Endodermal cell (in vitro differentiated cells): Measurements from ENCODE around the gene ST8SIA5. TPM values are rescaled to one million over a fixed set of nuclear protein-coding genes. Genes with fewer than 3 reads are reported as not detected.

Experiments used
- DNase-seq: peaks from one replicate; pipeline ENCODE4 v3.0.0-alpha.2; 2017
- H3K27ac ChIP-seq: 2 replicates; pipeline ENCODE4 v1.5.1; 2013; ENCODE audit warnings: mild to moderate bottlenecking, low read depth, low read length, moderate library complexity
- H3K27me3 ChIP-seq: 2 replicates; pipeline ENCODE4 v1.6.1; 2013; ENCODE audit warnings: mild to moderate bottlenecking, low read length, moderate library complexity; ENCODE audit not compliant: insufficient read depth, control insufficient read depth, poor library complexity, severe bottlenecking
- H3K36me3 ChIP-seq: 2 replicates; pipeline ENCODE4 v1.7.0; 2013; ENCODE audit warnings: mild to moderate bottlenecking, low read length, moderate library complexity; ENCODE audit not compliant: control insufficient read depth, insufficient read depth
- H3K4me1 ChIP-seq: one replicate; pipeline ENCODE4 v1.7.0; 2013; ENCODE audit warnings: low read length; ENCODE audit not compliant: control insufficient read depth, insufficient read depth
- H3K4me3 ChIP-seq: 2 replicates; pipeline ENCODE4 v1.5.1; 2013; ENCODE audit warnings: mild to moderate bottlenecking, low read length, moderate library complexity
- H3K9ac ChIP-seq: 2 replicates; pipeline ENCODE4 v1.6.1; 2013; ENCODE audit warnings: mild to moderate bottlenecking, low read length, moderate library complexity; ENCODE audit not compliant: poor library complexity, severe bottlenecking; ENCODE audit errors: extremely low read depth
- H3K9me3 ChIP-seq: 2 replicates; pipeline ENCODE4 v1.6.1; 2013; ENCODE audit warnings: mild to moderate bottlenecking, low read length, moderate library complexity; ENCODE audit not compliant: control insufficient read depth
- H3K27ac Mint-ChIP-seq: 2 replicates; pipeline ENCODE4 v1.8.0; 2020; ENCODE audit warnings: mixed read lengths
- H3K27me3 Mint-ChIP-seq: 2 replicates; pipeline ENCODE4 v1.8.0; 2021; ENCODE audit warnings: mild to moderate bottlenecking, mixed read lengths; ENCODE audit not compliant: insufficient read depth
- H3K36me3 Mint-ChIP-seq: 2 replicates; pipeline ENCODE4 v1.8.0; 2020; ENCODE audit warnings: low read depth, mixed read lengths
- H3K4me1 Mint-ChIP-seq: 2 replicates; pipeline ENCODE4 v1.8.0; 2020; ENCODE audit warnings: mixed read lengths
- H3K4me3 Mint-ChIP-seq: 2 replicates; pipeline ENCODE4 v1.8.0; 2020; ENCODE audit warnings: mild to moderate bottlenecking, moderate library complexity, mixed read lengths
- H3K9me3 Mint-ChIP-seq: 2 replicates; pipeline ENCODE4 v1.8.0; 2020; ENCODE audit warnings: mild to moderate bottlenecking, mixed read lengths
- CTCF ChIP-seq: fragments of 200-600 bp; sonication (generic); conservative IDR thresholded peaks from 2 replicates; pipeline ENCODE4 v1.5.0; 2021; ENCODE audit warnings: antibody characterized with exemption, mild to moderate bottlenecking
- WGBS, 2 experiments: methylation state at CpG; one replicate each; pipeline versions ENCODE4 v1.1.5 to v1.1.7; 2013; ENCODE audit warnings: missing lambda C conversion rate in 2 of 2, mixed read lengths in 1 of 2; ENCODE audit not compliant: insufficient coverage in 1 of 2, insufficient read length in 1 of 2; 5-methylcytosine and 5-hydroxymethylcytosine counted together
- total RNA-seq, 2 donors: library from RNA; stranded (reverse); fragmentation: NEBNext Ultra II Directional in 1 of 2; extraction: Animal tissue kit (Norgen Biotek cat#: 25700) in 1 of 2; gene quantifications; 2 replicates in 1 of 2; 3 replicates in 1 of 2; pipeline ENCODE4 v1.2.1, GENCODE V29; 2021

The ST8SIA5 gene
- total RNA-seq, 2 donors from 2014 or later = 0.24 to 0.73 TPM

GRCh38 chr18:46622451-46622850 is 134.4 kb downstream of the ST8SIA5 start:
- Histone ChIP-seq H3K9me3 (no peaks in the 10 kb centered on the region), H3K4me3 (no peak overlapping the region), H3K36me3 (no peaks in the 10 kb centered on the region), H3K4me1 (no peaks in the 10 kb centered on the region), H3K27me3 (peaks cover 4% of the 10 kb centered on the region), H3K9ac (no peak overlapping the region), H3K27ac (no peak overlapping the region)
- H3K9me3 Mint-ChIP-seq = no peaks in the 10 kb centered on the region
- H3K36me3 Mint-ChIP-seq = no peaks in the 10 kb centered on the region
- H3K27me3 Mint-ChIP-seq = peaks cover 2% of the 10 kb centered on the region
- TF ChIP-seq CTCF = no peak
- H3K4me1 Mint-ChIP-seq = peaks cover 6% of the 10 kb centered on the region
- H3K27ac Mint-ChIP-seq = no peak overlapping the region
- 90 to 94% methylated on average over 2 to 4 of the region's 4 CpGs for WGBS, 2 experiments
- no peak overlapping the region for H3K4me3 Mint-ChIP-seq
- no peak for DNase-seq

- H3K36me3 Mint-ChIP-seq = no peaks in the 10 kb centered on the region
Observed at GRCh38 chr18:46621871-46622270, 135.0 kb downstream of the ST8SIA5 start.

GRCh38 chr18:46621111-46621766 is 135.6 kb downstream of the ST8SIA5 start:
- H3K36me3 ChIP-seq = no peaks in the 10 kb centered on the region
- 87 to 94% methylated on average over 3 to 6 of the region's 6 CpGs for WGBS, 2 experiments

More at GRCh38 chr18:46621871-46622270, 135.0 kb downstream of the ST8SIA5 start:
- Mint-ChIP-seq H3K9me3 (no peaks in the 10 kb centered on the region), H3K27ac (no peak overlapping the region), H3K27me3 (peaks cover 2% of the 10 kb centered on the region), H3K4me1 (peaks cover 6% of the 10 kb centered on the region), H3K4me3 (no peak overlapping the region)
- TF ChIP-seq CTCF = no peak
- Histone ChIP-seq H3K4me1 (no peaks in the 10 kb centered on the region), H3K27ac (no peak overlapping the region), H3K9ac (no peak overlapping the region), H3K9me3 (no peaks in the 10 kb centered on the region), H3K36me3 (no peaks in the 10 kb centered on the region), H3K27me3 (no peaks in the 10 kb centered on the region), H3K4me3 (no peak overlapping the region)
- DNase-seq = peak; percentile 61
- WGBS, 2 experiments = 57 to 94% methylated on average over 2 of the region's 2 CpGs

More at GRCh38 chr18:46621111-46621766, 135.6 kb downstream of the ST8SIA5 start:
- TF ChIP-seq CTCF = no peak
- Histone ChIP-seq H3K4me3 (no peak overlapping the region), H3K4me1 (no peaks in the 10 kb centered on the region), H3K27ac (no peak overlapping the region), H3K9me3 (no peaks in the 10 kb centered on the region), H3K27me3 (no peaks in the 10 kb centered on the region), H3K9ac (no peak overlapping the region)
- Mint-ChIP-seq H3K9me3 (no peaks in the 10 kb centered on the region), H3K27ac (no peak overlapping the region), H3K4me3 (no peak overlapping the region), H3K4me1 (peaks cover 6% of the 10 kb centered on the region), H3K36me3 (no peaks in the 10 kb centered on the region), H3K27me3 (peaks cover 2% of the 10 kb centered on the region)
- no peak for DNase-seq
